M059J (cell line): Measurements from ENCODE around the gene RNF213. TPM values are rescaled to one million over a fixed set of nuclear protein-coding genes. Genes with fewer than 3 reads are reported as not detected.
"Not testable (repeated sequence)": the region's sequence is repeated elsewhere in the genome, so short reads cannot be mapped to it uniquely, and the experiment has no call there.

Experiments
- DNase-seq: peaks from one replicate; pipeline ENCODE4 v3.0.0-alpha.2; 2012; ENCODE audit warnings: low read depth
- total RNA-seq: library from RNA; depleted of rRNA; stranded (reverse); fragments of >200 nt; shearing (Covaris generic); gene quantifications from 2 replicates; pipeline ENCODE4 v1.2.3, GENCODE V29; 2014

RNF213 gene
- total RNA-seq, 1 experiment from 2014 or later, result 66.4 TPM

DNA sequence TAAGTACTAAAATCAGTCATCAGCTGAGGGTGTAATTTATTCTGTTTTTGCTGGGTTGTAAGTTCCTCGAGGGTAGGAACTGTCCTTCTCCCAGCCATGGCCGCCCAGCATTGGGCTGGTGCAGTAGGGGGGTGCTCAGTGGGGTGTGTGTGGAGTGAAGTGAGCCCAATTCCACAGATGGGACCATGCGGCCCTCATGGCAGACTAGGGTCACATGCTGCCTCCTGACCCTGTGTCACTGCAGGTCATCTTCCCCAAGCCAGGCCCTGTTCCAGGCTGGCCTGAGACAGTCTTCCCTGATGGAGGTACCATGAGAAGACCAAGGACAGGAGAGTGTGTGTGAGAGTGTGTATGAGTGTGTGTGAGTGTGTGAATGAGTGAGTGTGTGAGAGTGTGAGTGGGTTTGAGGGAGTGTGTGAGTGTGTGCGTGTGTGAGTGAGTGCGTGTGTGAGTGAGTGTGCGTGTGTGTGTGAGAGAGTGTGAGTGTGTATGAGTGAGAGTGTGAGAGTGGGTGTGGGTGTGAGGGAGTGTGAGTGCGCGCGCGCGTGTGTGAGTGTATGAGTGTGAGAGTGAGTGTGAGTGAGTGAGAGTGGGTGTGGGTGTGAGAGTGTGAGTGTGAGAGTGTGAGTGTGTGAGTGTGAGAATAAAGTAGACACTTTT is 36.7 kb upstream of the RNF213 start:
- no peak for DNase-seq

DNA sequence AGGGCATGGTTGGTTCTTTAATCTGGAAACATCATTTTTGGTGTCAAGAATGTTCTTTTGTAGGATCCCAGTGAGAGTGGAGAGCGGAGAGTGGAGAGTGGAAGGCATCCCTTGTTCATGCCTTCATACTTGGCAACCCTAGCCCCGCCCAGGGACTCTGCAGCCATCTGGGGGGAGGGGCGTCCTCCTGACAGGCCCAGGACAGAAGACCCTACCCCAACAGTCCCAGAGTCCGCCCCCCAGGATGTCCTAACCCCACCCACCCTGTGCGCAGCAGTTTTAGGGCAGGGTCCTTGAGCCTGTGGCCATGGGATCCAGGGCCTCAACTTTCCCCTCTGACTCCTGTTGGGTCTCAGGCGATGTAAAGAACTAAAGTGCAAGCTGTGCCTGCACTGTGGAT is 36.0 kb upstream of the RNF213 start:
- no peak for DNase-seq

DNA sequence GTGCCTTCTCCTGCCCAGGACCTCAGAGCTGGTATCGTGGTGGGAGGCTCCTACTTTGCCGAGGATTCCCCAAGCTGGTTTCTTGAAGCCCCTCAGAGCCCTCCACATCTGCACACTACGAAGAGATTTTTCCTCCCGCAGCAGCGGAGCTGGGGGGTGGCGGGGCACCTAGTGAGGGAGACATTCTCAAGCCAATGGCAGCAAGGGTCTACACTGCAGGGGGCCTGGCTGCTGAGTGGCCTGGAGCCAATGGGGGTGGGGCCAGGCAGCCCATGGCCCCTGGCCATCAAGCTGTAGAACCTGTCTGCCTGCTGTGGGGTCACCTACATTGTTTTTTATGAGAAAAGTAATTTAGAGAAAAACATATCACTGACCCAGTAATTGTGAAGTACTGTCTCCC is 35.4 kb upstream of the RNF213 start:
- DNase-seq, result no peak

DNA sequence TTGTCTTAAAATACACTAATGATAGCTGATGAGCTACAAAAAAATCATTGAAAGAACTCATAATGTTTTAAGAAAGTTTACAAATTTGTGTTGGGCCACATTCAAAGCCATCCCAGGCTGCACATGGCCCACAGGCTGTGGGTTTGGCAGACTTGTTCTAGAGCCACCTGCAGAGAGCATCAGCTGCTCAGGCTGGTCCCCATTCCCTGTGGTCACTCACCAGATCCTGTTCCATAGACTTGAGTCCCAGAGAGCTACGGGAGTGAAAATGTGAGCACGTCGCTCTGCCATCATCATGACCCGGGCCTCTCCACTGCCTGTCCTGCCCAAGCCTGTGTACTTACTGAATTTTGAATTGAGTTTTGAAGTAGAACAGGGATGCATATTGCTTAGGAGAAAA is 33.5 kb upstream of the RNF213 start:
- DNase-seq, result no peak

DNA sequence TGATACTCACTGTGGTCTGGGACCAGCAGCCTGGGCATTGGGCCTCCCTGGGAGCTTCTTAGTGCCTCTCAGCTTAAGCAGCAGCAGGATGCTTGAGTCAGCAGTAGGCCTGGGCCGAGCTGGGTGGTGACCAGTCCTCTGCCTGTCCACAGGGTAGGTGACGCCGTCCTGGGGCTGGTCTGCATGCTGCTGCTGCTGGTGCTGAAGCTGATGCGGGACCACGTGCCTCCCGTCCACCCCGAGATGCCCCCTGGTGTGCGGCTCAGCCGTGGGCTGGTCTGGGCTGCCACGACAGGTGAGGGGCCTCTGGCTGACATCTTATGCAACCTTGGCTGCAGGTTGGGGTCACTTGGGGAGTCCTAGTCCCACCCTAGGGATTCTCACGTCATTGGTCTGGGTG is 33.0 kb upstream of the RNF213 start:
- no peak for DNase-seq

DNA sequence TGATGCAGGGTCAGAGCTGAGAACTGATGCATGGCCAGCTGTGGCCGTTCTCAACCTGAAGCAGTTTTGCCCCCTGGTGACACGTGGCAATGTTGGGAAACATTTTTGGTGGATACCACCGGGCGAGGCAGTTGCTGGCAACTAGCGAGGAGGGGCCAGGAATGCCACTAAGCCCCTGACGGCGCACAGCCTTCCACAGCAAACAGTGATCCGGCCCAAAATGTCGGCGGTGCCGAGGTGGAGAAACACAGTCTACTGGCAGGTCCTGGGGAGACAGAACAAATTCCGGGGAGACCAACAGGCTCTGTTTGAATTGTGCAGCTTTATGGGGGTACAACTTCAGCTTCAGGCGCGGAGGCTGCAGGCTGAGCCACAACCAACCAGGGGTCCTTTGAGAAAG is 32.2 kb upstream of the RNF213 start:
- no peak for DNase-seq

DNA sequence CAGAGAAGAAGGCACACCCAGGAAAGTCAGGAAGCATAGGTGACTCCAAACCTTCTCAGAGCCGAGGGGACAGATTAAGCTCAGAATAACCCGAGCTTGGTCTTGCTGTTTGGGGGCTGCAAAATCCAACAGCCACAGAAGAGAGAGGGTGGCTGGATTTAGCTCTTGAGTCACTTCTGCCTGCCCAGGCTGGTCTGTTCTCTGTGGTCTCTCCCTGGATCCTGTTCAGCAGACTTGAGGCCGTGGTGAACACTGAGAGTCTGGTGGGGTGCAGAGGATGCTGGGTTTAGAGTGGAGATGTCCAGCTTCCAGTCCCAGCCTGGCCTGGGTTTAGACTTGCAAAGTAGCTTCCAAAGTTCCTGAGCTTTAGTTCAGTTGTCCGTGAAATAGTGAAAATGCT is 31.6 kb upstream of the RNF213 start:
- no peak for DNase-seq

DNA sequence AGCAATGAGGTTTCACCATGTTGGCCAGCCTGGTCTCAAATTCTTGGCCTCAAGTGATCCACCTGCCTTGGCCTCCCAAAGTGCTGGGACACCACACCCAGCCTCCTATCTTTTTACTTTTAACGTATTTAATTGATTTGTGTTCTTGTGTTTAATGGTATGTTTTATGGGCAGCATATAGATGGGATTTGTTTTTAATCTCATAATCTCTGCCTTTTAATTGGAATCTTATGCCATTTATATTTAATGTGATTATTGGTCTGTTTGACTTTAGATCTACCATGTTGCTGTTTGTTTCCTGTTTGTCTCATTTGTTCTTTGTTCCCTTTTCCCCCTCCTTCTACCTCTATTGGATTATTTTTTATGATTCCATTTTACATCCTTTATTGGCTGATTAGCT is 28.2 kb upstream of the RNF213 start:
- DNase-seq, result no peak

DNA sequence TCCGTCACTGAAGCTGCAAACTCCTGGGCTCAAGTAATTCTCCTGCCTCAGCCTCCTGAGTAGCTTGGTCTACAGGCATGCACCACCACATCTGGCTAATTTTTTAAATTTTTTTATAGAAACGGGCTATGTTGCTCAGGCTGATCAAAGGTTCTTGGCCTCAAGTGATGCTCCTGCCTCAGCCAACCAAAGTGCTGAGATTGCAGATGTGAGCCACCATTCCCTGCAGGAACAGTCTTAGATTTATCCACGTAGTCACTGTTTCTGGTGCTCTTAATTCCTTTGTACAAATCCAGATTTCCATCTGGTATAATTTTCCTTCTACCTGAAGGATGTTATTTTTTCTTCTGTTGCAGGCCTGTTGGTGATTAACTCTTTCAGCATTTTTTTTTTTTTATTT is 27.4 kb upstream of the RNF213 start:
- DNase-seq, result no peak

DNA sequence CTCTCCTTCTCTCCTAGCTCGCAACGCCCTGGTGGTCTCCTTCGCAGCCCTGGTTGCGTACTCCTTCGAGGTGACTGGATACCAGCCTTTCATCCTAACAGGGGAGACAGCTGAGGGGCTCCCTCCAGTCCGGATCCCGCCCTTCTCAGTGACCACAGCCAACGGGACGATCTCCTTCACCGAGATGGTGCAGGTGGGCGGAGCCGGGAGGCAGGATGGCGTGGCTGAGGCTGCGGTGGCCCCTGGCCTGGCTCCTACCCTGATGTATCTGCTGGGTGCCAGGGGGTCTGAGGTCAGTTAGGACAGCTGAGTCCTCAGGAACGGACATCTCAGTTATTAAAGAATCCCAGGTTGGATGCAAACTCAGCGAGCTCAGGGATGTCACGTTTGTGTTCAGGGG is 23.7 kb upstream of the RNF213 start:
- DNase-seq, result no peak

DNA sequence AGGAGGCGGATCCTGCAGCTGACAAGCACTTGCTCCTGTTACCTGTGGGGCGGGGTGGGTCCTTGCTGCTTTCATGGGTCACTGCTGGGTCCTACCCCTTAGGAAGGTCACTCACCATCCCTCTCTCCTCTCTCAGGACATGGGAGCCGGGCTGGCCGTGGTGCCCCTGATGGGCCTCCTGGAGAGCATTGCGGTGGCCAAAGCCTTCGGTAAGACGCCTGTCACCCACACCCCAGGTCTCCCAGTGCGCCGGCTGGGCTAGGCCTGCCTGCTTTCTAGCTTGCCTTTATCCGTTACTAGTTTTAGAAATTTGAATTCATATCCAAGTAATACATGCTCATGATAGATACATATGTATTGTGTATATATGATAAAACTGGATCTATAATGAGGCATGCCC is 23.3 kb upstream of the RNF213 start:
- no peak for DNase-seq

DNA sequence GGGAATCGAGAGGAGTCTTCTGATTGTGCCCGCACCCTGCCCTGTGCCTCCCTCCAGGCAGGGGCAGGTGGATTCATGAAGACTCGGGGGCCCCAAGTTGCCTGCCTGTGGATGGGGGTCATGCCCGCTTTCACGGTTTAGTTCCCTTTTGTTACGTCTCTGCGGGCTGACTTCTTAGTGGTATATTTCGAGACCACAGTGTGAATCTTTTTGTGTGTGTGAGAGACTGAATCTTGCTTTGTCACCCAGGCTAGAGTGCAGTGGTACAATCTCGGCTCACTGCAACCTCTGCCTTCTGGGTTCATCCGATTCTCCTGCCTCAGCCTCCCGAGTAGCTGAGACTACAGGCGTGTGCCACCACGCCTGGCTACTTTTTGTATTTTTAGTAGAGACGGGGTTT is 18.1 kb upstream of the RNF213 start:
- no peak for DNase-seq

DNA sequence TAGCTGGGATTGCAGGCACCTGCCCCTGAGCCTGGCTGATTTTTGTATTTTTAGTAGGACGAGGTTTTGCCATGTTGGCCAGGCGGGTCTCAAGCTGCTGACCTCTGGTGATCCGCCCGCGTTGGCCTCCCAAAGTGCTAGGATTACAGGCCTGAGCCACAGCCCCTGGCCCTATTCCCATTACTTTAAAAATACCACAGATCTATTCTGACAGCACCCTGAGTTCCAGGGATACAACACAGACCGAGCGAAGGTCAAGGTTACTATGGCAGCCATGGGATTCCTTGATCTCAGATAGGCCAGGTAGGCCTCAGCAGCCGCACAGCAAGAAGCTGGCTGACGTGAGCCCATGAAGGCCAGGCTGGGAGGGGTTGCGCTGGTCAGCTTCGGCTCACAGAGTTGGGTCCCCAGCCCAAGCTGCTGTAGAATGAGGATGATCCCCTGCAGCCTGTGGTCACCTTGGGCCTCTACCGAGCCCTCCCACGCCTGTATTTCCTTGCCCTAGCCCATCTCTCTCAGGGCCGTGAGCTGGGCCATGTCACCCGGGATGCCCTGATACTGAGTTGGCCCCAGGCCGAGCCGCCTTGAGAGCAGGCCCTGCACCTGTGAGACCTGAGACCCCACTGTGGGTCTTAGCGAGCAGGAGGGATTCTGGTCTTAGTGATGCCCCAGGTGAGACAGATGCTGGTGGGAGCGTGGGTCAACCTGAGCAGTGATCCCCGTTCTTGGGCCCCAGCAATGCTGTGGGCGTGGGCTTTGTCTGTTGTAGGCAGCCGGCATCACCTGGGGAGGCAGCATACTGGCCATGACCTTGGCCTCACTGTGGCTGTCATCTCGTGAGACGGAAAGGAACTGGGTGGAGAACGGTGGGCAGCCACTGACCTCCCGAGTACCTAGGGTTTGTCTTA is 16.9 kb upstream of the RNF213 start:
- DNase-seq, result no peak

DNA sequence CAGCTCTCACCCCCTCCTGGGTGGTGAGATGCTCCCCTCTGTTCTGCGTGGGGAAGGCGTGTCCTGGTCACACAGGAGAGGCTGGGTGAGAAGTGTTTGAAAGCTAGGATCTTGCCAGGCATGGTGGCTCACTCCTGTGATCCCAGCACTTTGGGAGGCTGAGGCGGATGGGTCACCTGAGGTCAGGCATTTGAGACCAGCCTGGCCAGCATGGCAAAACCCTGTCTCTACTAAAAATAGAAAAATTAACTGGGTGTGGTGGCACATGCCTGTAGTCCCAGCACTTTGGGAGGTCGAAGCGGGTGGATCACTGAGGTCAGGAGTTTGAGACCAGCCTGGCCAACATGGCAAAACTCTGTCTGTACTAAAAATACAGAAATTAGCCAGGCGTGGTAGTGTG is 16.2 kb upstream of the RNF213 start:
- not testable (repeated sequence) for DNase-seq

DNA sequence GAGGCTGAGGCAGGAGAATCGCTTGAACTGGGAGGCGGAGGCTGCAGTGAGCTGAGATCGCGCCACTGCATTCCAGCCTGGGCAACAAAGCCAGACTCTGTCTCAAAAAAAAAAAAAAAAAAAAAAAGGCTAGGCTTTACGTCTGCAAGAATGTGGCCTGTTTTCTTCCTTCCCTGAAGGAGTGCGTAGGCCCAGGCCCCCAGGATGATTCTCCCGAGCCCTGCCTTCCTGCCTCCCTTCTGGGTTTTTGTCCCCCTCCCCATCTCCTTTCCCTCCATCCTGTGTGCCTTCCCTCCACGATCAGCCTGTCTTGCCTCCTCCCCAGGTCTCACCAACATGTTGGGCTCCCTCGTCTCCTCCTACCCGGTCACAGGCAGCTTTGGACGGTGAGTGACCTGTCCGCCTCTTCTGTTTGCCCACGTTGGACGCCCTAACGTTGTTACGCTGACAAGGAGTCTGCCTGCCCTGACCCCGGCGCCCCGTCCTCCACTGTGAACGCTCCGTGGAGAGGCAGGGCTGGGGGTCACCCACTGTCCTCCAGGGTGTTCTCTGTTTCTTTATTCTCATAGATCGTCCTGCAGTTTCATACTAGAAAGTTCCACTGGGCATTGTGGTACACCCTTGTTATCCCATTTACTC is 15.7 kb upstream of the RNF213 start:
- no peak for DNase-seq

DNA sequence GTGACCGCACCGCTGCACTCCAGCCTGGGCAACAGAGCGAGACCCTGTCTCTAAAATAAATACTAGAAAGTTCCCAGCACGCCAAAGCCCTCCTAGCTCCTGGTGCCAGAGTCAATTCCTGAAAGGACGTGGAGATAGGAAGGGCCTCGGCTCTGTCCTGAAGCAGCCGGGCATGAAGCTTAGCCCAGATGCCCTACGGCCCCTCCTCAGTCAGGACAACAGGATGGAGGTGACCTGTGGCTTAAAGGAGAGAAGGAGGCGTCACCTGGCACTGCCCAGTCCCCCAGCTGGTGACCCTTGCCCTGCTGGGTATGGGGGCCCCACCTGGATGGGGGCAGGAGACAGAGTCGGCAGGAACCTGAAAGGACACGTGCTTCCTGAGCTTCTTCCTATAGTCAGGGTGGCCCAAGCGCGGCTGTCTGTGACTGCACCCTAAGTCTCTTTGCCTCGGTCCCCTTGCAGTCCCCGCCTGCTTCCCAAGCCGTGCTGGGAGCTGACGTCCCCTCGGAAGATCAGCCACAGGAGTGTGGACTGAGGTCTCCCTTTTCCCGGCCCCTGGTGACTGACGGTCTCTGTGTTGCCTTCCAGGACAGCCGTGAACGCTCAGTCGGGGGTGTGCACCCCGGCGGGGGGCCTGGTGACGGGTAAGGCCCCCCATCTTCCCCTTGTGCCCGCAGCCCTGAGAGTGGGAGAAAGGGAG is 14.9 kb upstream of the RNF213 start:
- DNase-seq, result no peak

DNA sequence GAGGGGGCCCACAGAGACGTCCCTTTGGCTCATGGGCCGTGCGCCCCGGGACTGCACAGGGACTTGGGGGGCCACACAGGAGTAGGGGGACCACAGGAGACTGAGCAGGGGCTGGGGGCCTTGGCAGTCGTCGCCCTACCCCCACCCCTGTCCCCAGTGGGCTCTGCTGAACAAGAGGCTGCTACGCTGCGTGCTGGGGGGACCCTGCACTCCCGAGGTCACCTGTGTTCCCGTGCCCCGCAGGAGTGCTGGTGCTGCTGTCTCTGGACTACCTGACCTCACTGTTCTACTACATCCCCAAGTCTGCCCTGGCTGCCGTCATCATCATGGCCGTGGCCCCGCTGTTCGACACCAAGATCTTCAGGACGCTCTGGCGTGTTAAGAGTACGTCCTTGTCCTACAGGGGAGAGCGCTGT is 14.4 kb upstream of the RNF213 start:
- no peak for DNase-seq

DNA sequence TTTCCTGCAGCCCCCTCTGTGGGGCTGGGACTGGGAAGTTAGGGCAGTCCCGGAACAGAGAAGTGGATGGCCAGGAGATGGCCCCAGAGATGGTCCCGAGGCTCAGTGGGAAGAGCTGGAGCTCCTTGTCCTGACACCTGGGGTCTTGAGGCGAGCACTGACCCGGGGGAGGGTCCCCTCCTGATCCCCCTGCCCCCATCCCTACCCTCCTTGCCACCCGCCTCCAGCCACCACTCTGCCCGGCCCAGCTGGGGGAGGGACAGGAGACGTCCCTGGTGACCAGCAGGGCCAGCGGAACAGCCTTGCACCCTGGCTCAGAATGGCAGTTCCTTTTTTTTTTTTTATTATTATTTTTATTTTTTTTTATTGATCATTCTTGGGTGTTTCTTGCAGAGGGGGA is 13.9 kb upstream of the RNF213 start:
- no peak for DNase-seq

DNA sequence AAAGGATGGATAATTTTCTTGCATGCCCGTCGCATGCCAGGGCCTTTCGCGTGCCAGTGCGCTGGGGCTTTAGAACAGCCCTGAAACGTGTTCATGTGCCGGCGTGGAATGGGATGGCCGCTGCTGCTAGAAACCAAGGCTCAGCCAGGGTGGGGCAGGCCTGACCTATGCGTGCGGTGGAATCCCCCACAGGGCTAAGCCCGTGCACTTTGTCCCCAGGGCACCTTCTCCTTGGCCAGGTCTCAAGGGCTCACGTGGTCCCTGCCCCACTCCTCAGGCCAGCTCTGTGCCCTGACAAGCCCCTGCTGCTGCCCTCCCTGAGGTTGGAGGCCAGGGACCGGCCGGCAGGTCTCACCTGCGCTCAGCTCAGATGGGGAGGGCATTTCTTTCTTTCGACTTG is 13.1 kb upstream of the RNF213 start:
- no peak for DNase-seq

DNA sequence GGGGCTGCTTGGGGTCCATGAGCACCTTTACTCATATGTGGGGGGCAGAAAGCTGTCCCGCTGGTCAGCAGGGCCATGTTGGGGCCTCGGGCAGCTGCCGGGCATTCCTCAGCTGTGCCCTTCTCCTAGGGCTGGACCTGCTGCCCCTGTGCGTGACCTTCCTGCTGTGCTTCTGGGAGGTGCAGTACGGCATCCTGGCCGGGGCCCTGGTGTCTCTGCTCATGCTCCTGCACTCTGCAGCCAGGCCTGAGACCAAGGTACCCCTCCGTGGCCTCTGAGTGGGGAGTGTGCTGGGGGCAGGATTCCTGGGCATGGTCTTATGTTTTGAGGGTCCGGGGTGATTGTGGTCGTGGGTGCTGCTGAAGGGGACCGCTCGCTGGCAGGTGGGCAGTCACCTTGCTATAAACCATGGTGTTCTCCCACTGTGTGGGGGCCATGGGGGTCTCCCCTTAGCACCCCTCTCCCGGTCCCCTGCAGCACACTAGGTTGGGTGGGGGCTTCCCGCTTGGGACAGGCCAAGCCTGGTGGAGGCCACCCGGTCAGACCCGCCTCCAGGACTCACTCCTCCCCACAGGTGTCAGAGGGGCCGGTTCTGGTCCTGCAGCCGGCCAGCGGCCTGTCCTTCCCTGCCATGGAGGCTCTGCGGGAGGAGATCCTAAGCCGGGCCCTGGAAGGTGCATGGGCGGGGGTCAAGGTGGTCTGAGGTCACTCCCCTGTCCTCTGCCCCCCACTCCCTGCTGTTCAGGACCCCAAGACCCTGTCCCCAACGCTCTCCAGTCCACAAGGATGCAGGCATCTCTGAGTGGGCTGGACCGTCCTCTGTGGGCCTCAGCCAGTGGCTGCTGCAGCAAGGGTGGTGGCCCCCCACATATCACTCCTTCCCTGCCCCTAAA is 12.4 kb upstream of the RNF213 start:
- no peak for DNase-seq
